Measurements from ENCODE around the gene NAALADL1.
"Not testable (repeated sequence)": the region's sequence is repeated elsewhere in the genome, so short reads cannot be mapped to it uniquely, and the experiment has no call there.

NAALADL1 gene

DNA sequence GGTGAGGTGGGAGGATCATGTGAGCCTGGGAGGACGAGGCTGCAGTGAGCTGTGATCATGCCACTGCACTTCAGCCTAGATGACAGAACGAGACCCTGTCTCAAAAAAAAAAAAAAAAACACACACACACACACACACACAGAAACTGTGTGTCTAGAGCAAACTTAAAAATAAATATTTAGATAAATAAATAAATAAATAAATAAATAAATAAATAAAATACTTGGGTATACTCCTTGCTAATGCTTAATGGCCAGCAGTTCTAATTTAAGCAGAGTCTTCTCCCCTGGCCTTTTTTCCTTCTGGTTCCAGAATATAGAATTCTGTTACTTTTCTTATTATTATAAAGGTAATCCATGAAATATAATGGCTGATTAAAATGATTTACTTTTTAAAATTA lies 49.5 kb downstream of the NAALADL1 start:
- in situ Hi-C loops (cut with MboI; ENCODE audit: low pct_unique_long_range_greater_than_20kb, low sequenced_read_pairs, unreplicated experiment) = no loop called here
- DNase-seq (ENCODE audit: low spot score) = no peak
- TF ChIP-seq, protein P1, sequence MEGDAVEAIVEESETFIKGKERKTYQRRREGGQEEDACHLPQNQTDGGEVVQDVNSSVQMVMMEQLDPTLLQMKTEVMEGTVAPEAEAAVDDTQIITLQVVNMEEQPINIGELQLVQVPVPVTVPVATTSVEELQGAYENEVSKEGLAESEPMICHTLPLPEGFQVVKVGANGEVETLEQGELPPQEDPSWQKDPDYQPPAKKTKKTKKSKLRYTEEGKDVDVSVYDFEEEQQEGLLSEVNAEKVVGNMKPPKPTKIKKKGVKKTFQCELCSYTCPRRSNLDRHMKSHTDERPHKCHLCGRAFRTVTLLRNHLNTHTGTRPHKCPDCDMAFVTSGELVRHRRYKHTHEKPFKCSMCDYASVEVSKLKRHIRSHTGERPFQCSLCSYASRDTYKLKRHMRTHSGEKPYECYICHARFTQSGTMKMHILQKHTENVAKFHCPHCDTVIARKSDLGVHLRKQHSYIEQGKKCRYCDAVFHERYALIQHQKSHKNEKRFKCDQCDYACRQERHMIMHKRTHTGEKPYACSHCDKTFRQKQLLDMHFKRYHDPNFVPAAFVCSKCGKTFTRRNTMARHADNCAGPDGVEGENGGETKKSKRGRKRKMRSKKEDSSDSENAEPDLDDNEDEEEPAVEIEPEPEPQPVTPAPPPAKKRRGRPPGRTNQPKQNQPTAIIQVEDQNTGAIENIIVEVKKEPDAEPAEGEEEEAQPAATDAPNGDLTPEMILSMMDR (IDR thresholded peaks at IDR 0.05; ENCODE audit: extremely low read depth, insufficient read depth, missing control alignments) = no peak

DNA sequence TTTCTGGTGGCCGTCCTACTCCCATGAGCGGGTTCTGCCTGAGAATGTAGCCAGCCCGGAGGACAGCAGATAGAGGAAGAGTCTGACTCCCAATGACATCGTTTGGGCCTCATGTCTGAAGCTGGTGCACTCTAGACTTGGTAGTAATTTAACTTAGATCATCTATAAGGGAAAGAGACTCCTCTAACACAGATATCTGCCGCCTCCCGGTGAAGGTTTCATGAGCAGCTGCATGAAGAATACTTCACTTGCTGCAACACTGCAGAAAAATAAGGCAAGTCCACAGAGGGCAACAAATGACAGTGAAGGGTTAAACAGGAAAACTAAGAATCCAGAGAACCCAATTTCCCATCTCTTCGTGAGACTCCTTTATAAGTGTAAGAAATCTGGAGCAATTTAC lies 50.3 kb downstream of the NAALADL1 start:
- TF ChIP-seq, protein P1 (IDR thresholded peaks at IDR 0.05; ENCODE audit: extremely low read depth, insufficient read depth, missing control alignments) = no peak
- DNase-seq (ENCODE audit: low spot score) = no peak
- in situ Hi-C loops (cut with MboI; ENCODE audit: low pct_unique_long_range_greater_than_20kb, low sequenced_read_pairs, unreplicated experiment) = no loop called here

DNA sequence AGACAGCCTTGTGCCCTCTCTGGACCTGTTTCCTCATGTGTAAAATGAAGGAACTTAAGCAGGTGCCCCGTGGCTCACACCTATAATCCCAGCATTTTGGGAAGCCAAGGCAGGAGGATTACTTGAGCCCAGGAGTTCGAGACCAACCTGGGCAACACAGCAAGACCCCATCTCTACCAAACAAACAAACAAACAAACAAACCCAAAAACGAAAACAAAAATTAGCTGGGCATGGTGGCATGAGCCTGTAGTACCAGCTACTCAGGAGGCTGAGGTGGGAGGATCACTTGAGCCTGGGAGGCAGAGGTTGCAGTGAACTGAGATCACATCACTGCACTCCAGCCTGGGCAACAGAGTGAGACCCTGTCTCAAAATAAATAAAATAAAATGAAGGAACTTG lies 54.4 kb downstream of the NAALADL1 start:
- in situ Hi-C loops (cut with MboI; ENCODE audit: low pct_unique_long_range_greater_than_20kb, low sequenced_read_pairs, unreplicated experiment); DNase-seq (ENCODE audit: low spot score): not testable (repeated sequence)

DNA sequence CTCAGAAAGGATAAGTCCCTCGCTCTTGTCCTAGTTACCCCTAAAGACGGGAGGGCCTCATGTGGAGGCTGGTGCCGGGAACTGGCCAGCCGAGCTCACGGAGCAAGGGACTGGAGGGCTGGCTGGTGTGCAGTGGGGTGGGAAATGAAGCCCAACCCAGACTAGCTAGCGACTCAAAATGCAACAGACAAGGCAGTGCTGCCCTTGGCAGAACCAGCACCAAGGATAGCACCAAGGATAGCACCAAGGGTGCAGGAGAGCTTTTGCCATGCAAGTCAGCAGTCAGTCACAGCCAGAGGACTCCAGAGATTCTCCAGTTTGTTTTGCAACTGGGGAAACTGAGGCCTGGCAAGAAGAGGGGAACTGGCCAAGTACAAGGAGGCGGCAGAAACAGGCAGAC lies 55.1 kb downstream of the NAALADL1 start:
- DNase-seq (ENCODE audit: low spot score) = no peak
- in situ Hi-C loops (cut with MboI; ENCODE audit: low pct_unique_long_range_greater_than_20kb, low sequenced_read_pairs, unreplicated experiment) = no loop called here
- TF ChIP-seq, protein P1 (IDR thresholded peaks at IDR 0.05; ENCODE audit: extremely low read depth, insufficient read depth, missing control alignments) = no peak

DNA sequence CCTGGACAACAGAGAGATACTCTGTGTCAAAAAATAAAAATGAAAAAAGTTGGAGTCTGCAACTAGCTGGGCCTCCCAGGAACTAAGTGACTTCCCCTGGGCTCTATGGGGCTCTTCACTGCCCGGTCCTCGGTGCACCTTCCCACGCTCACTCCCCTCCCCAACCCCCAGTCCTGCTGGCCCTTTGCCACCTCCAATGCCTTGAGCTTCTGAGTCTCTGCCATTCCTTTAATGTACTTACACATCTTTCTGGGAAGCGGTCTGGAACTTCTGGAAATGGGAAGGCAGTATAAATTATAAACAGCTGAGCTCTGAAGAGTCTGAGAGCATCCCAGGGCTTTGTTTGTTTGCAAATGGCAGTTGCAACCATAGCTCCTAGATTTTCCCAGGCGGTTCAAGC lies 55.6 kb downstream of the NAALADL1 start:
- in situ Hi-C loops (cut with MboI; ENCODE audit: low pct_unique_long_range_greater_than_20kb, low sequenced_read_pairs, unreplicated experiment) = no loop called here
- TF ChIP-seq, protein P1 (IDR thresholded peaks at IDR 0.05; ENCODE audit: extremely low read depth, insufficient read depth, missing control alignments) = no peak
- no peak for DNase-seq (ENCODE audit: low spot score)

DNA sequence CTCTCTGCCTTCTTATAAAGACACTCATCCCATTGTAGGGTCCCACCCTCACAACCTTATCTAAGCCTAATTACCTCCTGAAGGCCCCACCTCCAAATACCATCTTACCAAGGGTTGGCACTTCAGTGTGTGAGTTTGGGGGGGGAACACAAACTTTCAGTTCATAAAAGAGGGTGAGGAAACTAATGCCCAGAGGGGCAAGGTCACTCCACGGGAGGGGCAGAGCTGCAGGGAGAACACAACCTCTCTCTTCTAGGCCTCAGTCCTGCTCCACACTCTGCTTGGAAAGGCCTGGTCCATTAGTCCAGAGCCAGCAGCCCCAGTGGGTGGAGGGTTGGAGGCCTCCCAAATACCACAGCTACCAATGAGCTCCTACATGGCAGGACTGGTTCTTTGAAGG lies 58.9 kb downstream of the NAALADL1 start:
- DNase-seq (ENCODE audit: low spot score) = no peak
- TF ChIP-seq, protein P1 (IDR thresholded peaks at IDR 0.05; ENCODE audit: extremely low read depth, insufficient read depth, missing control alignments) = no peak
- in situ Hi-C loops (cut with MboI; ENCODE audit: low pct_unique_long_range_greater_than_20kb, low sequenced_read_pairs, unreplicated experiment) = no loop called here

DNA sequence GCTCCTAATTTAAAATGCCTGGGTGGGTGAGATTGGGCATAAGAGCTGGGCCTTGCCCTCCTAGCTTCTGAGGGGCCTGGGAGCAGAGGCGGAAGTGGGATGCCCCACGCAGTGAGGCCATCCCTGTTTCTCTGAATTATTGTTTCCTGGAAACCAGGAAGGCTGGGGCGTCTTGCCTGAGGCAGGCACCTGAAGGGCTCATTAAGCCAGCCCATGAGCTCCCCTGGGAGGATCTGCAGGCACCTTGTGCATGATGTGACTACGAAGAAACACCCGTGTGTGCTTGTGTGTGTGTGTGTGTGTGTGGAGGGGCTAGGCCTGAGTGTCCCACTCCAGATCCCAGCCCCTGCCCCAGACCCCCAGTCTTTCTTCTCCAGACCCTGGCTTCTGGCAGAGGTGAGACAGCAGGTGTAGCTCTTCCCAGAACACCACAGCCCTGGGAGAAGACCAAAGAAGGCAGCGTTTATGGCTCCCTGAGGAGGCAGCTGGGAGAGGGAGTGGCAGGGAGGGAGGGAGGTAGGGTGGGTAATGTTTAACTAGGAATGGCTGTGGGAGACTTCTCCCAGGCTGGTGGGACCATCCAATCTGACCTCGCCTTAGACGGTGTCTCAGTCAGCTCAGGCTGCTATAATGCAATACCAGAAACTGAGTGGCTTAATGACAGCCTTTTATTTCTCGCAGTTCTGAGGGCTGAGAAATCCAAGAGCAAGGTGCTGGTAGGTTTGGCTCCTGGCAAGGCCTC lies 59.5 kb downstream of the NAALADL1 start:
- no peak for DNase-seq (ENCODE audit: low spot score)
- in situ Hi-C loops (cut with MboI; ENCODE audit: low pct_unique_long_range_greater_than_20kb, low sequenced_read_pairs, unreplicated experiment) = no loop called here
- TF ChIP-seq, protein P1 (IDR thresholded peaks at IDR 0.05; ENCODE audit: extremely low read depth, insufficient read depth, missing control alignments) = no peak
